Right cardiac atrium (tissue), 5 donors: Measurements from ENCODE around the gene AGBL4. TPM values are rescaled to one million over a fixed set of nuclear protein-coding genes. Genes with fewer than 3 reads are reported as not detected.

Source experiments
- ATAC-seq, 2 donors: fragments of 200-7000 bp; cut with Tn5 transposase; one replicate each; pipeline versions ENCODE4 v1.8.0 to v1.9.1; 2020; ENCODE audit warnings: moderate library complexity in 2 of 2, mild to moderate bottlenecking in 1 of 2
- DNase-seq, 3 donors: peaks; one replicate each; pipeline ENCODE4 v3.0.0-alpha.2; 2020
- H3K27ac ChIP-seq: one replicate; pipeline ENCODE4 v1.5.1; 2013; ENCODE audit warnings: mild to moderate bottlenecking, low read length, control low read depth, moderate library complexity
- H3K27me3 ChIP-seq: one replicate; pipeline ENCODE4 v1.6.1; 2013; ENCODE audit not compliant: control insufficient read depth, insufficient read depth
- H3K4me1 ChIP-seq: one replicate; pipeline ENCODE4 v1.6.1; 2013; ENCODE audit warnings: low read length; ENCODE audit not compliant: control insufficient read depth, insufficient read depth
- H3K4me3 ChIP-seq: one replicate; pipeline ENCODE4 v1.5.1; 2013; ENCODE audit warnings: low read length, control low read depth
- H3K9me3 ChIP-seq: one replicate; pipeline ENCODE4 v1.6.1; 2013; ENCODE audit warnings: low read length; ENCODE audit not compliant: control insufficient read depth
- WGBS: extraction: QIAGEN DNeasy Blood & Tissue Kit; methylation state at CpG from one replicate; pipeline ENCODE4 v1.1.7; 2013; 5-methylcytosine and 5-hydroxymethylcytosine counted together
- intact Hi-C, 4 donors: fragments of 100-400 bp; cut with DNase I; formaldehyde crosslinking; loops; one replicate each; pipeline versions ENCODE4 v1.11.0 to v1.14.0; 2022 to 2023
- polyA plus RNA-seq: library from polyadenylated mRNA; stranded (reverse); fragments of 200-250 nt; gene quantifications from one replicate; pipeline ENCODE4 v1.2.3, GENCODE V29; 2013
- total RNA-seq, 4 donors: library from RNA; stranded (reverse); fragmentation: NEBNext Ultra II Directional; extraction: Animal tissue kit (Norgen Biotek cat#: 25700); gene quantifications; one replicate each; pipeline ENCODE4 v1.2.1, GENCODE V29; 2021
- donor health status: healthy with polysubstance abuse.
- donor health status: DM: no; HTN: yes; CAD: no.
- donor health status: DM: no; HTN: no; CAD: no.
- donor health status: DM: no; HTN: yes; CAD: no; lungs with severe emphysema.
- donor health status: DM: yes; HTN: yes; CAD: no.

Gene AGBL4
- total and polyA plus RNA-seq, 5 donors: 1.1 to 4.3 (median 4.0) TPM

- intact Hi-C loops: no loop called here
- Histone ChIP-seq H3K27me3 (no peaks in the 10 kb centered on the region), H3K4me3 (no peak overlapping the region), H3K27ac (no peak overlapping the region), H3K4me1 (no peaks in the 10 kb centered on the region), H3K9me3 (no peaks in the 10 kb centered on the region)
- DNase-seq (no peak), ATAC-seq (no peak)
- WGBS: 59% methylated on average over 3 of the region's 3 CpGs
Measured at GRCh38 chr1:48858200-48858920, 1165.4 kb downstream of the AGBL4 start.

GRCh38 chr1:48853006-48853405 lies 1170.7 kb downstream of the AGBL4 start:
- ATAC-seq: no peak
- Histone ChIP-seq H3K27ac (no peak overlapping the region), H3K9me3 (no peaks in the 10 kb centered on the region), H3K27me3 (no peaks in the 10 kb centered on the region), H3K4me1 (no peaks in the 10 kb centered on the region), H3K4me3 (no peak overlapping the region)
- intact Hi-C loops: no loop called here
- DNase-seq: no peak

- intact Hi-C loops: no loop called here
- WGBS: 27% methylated on average over 2 of the region's 2 CpGs
- Histone ChIP-seq H3K4me3 (no peak overlapping the region), H3K4me1 (no peaks in the 10 kb centered on the region), H3K9me3 (no peaks in the 10 kb centered on the region), H3K27me3 (no peaks in the 10 kb centered on the region), H3K27ac (no peak overlapping the region)
- ATAC-seq (no peak), DNase-seq (no peak)
Measured at GRCh38 chr1:48851638-48852037, 1172.1 kb downstream of the AGBL4 start.

- 55% methylated on average over 2 of the region's 2 CpGs for WGBS
- H3K9me3 ChIP-seq: no peaks in the 10 kb centered on the region
- H3K27ac ChIP-seq: no peak overlapping the region
- DNase-seq (no peak), ATAC-seq (no peak)
- no peak overlapping the region for H3K4me3 ChIP-seq
- intact Hi-C loops: no loop called here
- H3K4me1 ChIP-seq: no peaks in the 10 kb centered on the region
- no peaks in the 10 kb centered on the region for H3K27me3 ChIP-seq
Measured at GRCh38 chr1:48848035-48848434, 1175.7 kb downstream of the AGBL4 start.

GRCh38 chr1:48846441-48846840 lies 1177.3 kb downstream of the AGBL4 start:
- intact Hi-C loops: no loop called here
- no peaks in the 10 kb centered on the region for H3K4me1 ChIP-seq

GRCh38 chr1:48844187-48844586 lies 1179.6 kb downstream of the AGBL4 start:
- no peaks in the 10 kb centered on the region for H3K27me3 ChIP-seq
- no peak for DNase-seq
- intact Hi-C loops: no loop called here
- no peak overlapping the region for H3K27ac ChIP-seq
- no peak overlapping the region for H3K4me3 ChIP-seq
- no peaks in the 10 kb centered on the region for H3K9me3 ChIP-seq
- H3K4me1 ChIP-seq: no peaks in the 10 kb centered on the region
- ATAC-seq: no peak
- whole genome bisulfite sequencing: 64% methylated on average over 3 of the region's 3 CpGs

More at GRCh38 chr1:48846441-48846840, 1177.3 kb downstream of the AGBL4 start:
- Histone ChIP-seq H3K27me3 (no peaks in the 10 kb centered on the region), H3K9me3 (no peaks in the 10 kb centered on the region), H3K27ac (no peak overlapping the region), H3K4me3 (no peak overlapping the region)
- no peak for ATAC-seq
- WGBS: 94% methylated on average over 1 of the region's 1 CpG
- no peak for DNase-seq

- H3K27me3 ChIP-seq: no peaks in the 10 kb centered on the region
- intact Hi-C loops: no loop called here
- no peak overlapping the region for H3K4me3 ChIP-seq
- no peaks in the 10 kb centered on the region for H3K9me3 ChIP-seq
- 46% methylated on average over 2 of the region's 2 CpGs for WGBS
- ATAC-seq (no peak), DNase-seq (no peak)
- H3K4me1 ChIP-seq: no peaks in the 10 kb centered on the region
- no peak overlapping the region for H3K27ac ChIP-seq
Measured at GRCh38 chr1:48841966-48842365, 1181.8 kb downstream of the AGBL4 start.

- ATAC-seq: no peak
- no peaks in the 10 kb centered on the region for H3K4me1 ChIP-seq
Measured at GRCh38 chr1:48841461-48841860, 1182.3 kb downstream of the AGBL4 start.

GRCh38 chr1:48831120-48831978 lies 1192.4 kb downstream of the AGBL4 start:
- 72% methylated on average over 4 of the region's 4 CpGs for WGBS
- DNase-seq (no peak), ATAC-seq (no peak)
- Histone ChIP-seq H3K27me3 (peaks cover 3% of the 10 kb centered on the region), H3K9me3 (no peaks in the 10 kb centered on the region), H3K4me3 (no peak overlapping the region), H3K4me1 (no peaks in the 10 kb centered on the region), H3K27ac (no peak overlapping the region)
- intact Hi-C loops: no loop called here

More at GRCh38 chr1:48841461-48841860, 1182.3 kb downstream of the AGBL4 start:
- Histone ChIP-seq H3K9me3 (no peaks in the 10 kb centered on the region), H3K27me3 (no peaks in the 10 kb centered on the region), H3K27ac (no peak overlapping the region), H3K4me3 (no peak overlapping the region)
- DNase-seq: no peak
- WGBS: 73% methylated on average over 3 of the region's 3 CpGs
- intact Hi-C loops: no loop called here

GRCh38 chr1:48830715-48831114 lies 1193.0 kb downstream of the AGBL4 start:
- ATAC-seq (no peak), DNase-seq (no peak)
- H3K4me1 ChIP-seq: no peaks in the 10 kb centered on the region
- H3K27me3 ChIP-seq: peaks cover 3% of the 10 kb centered on the region
- H3K27ac ChIP-seq: no peak overlapping the region
- intact Hi-C loops: no loop called here
- no peaks in the 10 kb centered on the region for H3K9me3 ChIP-seq
- H3K4me3 ChIP-seq: no peak overlapping the region
- WGBS: 88% methylated on average over 2 of the region's 2 CpGs

- no peak for DNase-seq
- peaks cover 3% of the 10 kb centered on the region for H3K27me3 ChIP-seq
- no peak overlapping the region for H3K4me3 ChIP-seq
- intact Hi-C loops: loop anchor here in 1 of 4 donors (10.0 kb wide), 1 partner anchor 255 kb away; no protein-coding TSS in a partner anchor
- no peak for ATAC-seq
- no peaks in the 10 kb centered on the region for H3K4me1 ChIP-seq
- H3K9me3 ChIP-seq: no peaks in the 10 kb centered on the region
- H3K27ac ChIP-seq: no peak overlapping the region
Measured at GRCh38 chr1:48829446-48829845, 1194.3 kb downstream of the AGBL4 start.
